Measurements from ENCODE around the gene RPS6KA3.

RPS6KA3 gene

DNA sequence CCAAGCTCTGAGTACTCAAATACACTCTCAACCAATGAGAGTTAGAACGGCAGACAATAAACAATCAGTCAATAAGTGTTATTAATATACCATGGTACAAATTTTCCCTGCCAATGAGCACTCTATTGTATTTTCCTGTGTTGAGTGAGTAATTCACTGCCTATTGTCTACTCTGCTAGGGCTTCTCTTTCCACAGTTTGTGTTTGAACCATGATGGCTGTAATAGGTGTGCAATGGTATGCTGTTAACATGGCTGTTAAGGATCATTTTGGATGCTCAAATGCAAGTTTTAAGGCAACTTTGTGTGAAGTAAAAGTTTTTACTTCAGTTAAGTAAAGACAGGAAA, 41.2 kb downstream of the RPS6KA3 start:
- DNase-seq (ENCODE audit: low read depth) = no peak
- no peak overlapping the region for H3K4me3 ChIP-seq (ENCODE audit: low read depth, low read length)
- TF ChIP-seq, protein P1, sequence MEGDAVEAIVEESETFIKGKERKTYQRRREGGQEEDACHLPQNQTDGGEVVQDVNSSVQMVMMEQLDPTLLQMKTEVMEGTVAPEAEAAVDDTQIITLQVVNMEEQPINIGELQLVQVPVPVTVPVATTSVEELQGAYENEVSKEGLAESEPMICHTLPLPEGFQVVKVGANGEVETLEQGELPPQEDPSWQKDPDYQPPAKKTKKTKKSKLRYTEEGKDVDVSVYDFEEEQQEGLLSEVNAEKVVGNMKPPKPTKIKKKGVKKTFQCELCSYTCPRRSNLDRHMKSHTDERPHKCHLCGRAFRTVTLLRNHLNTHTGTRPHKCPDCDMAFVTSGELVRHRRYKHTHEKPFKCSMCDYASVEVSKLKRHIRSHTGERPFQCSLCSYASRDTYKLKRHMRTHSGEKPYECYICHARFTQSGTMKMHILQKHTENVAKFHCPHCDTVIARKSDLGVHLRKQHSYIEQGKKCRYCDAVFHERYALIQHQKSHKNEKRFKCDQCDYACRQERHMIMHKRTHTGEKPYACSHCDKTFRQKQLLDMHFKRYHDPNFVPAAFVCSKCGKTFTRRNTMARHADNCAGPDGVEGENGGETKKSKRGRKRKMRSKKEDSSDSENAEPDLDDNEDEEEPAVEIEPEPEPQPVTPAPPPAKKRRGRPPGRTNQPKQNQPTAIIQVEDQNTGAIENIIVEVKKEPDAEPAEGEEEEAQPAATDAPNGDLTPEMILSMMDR (conservative IDR thresholded peaks at IDR 0.05; ENCODE audit: low read depth, low read length) = no peak

DNA sequence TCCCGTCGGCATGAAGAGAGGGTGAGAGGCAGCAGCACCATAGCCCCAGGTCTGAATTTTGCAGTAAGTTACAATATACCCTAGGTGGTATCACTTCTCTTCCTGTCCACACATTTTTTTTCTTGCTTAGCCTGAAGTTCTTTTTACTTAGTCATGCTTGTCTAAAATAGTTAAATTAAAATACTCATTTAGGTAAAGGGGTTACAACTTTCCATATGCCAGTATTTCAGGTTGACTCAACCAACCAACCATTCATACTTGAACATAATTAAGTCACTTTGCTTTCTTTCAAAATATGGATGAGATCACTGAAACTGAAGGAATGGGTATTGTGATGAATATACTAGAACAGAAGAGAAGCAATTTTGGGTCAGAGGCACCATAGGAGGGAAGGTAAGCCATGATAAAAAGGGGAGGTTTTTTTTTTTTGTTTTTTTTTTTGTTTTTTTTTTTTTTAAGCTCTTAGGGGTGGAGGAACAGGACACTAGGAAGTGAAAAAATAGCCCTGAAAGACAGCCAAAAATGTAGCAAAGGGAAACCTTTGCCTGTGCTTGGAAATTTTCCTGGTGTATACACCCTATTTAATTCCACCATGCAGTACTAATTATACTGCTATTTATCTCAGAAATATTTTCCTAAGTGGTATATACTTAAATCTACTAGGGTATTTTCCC, 41.8 kb downstream of the RPS6KA3 start:
- DNase-seq (ENCODE audit: low read depth) = peak; percentile 42

DNA sequence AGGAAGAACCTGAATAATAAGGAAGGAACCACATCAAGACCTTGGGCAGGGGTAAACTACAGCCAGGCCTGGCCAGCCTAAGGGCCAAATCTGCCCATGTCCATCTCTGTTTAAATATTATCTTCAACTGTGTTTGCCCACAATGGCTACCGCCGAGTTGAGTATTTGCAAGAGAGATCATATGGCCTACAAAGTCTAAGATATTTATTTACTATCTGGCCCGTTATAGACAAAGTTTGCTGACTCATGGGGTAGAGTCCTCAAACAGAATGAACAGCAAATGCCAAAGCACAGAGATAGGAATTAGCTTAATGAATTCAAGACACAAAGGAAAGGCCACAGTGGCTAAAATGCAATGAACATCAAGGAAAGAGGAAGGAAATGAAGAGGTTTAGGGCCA, 44.8 kb downstream of the RPS6KA3 start:
- TF ChIP-seq, protein P1 (conservative IDR thresholded peaks at IDR 0.05; ENCODE audit: low read depth, low read length) = no peak
- H3K4me3 ChIP-seq (ENCODE audit: low read depth, low read length) = no peak overlapping the region
- peak; percentile 34 for DNase-seq (ENCODE audit: low read depth)

More for the DNA sequence above, 41.8 kb downstream of the RPS6KA3 start:
- no peak overlapping the region for H3K4me3 ChIP-seq (ENCODE audit: low read depth, low read length)
- TF ChIP-seq, protein P1 (conservative IDR thresholded peaks at IDR 0.05; ENCODE audit: low read depth, low read length) = no peak

DNA sequence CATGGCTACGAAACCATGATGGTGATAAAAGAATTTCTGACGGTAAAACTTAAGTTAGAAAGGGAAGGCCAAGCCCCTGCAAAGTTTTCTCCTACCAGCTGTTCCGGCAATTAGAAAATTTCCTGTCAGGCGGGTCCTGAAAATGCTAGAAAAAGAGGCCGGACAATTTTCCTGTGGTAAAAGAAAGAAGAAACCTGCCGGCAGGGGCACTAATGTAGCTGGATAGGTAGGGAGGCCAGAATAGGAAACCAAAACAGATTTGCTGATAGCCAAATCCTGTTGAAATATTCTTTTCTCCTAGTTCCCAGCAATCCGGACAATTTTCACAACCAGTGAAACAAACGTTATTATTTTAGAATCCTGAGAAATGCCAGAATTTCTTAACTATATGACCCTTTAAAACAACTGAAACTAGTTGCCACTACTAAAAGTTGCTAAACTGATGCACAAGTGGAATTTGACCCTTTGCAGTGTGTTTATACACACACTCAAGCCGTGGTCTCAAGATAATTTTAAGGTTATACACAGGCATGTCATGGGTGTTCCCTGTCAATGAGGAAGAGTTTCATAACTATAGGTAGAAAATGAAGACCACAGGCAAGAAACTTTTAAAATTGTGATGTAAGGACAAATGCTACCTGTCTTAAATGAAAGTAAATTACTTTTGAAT, 47.7 kb downstream of the RPS6KA3 start:
- DNase-seq (ENCODE audit: low read depth) = peak; percentile 65
- TF ChIP-seq, protein P1 (conservative IDR thresholded peaks at IDR 0.05; ENCODE audit: low read depth, low read length) = peak; percentile 45
- peak overlapping the region; percentile 27 for H3K4me3 ChIP-seq (ENCODE audit: low read depth, low read length)

DNA sequence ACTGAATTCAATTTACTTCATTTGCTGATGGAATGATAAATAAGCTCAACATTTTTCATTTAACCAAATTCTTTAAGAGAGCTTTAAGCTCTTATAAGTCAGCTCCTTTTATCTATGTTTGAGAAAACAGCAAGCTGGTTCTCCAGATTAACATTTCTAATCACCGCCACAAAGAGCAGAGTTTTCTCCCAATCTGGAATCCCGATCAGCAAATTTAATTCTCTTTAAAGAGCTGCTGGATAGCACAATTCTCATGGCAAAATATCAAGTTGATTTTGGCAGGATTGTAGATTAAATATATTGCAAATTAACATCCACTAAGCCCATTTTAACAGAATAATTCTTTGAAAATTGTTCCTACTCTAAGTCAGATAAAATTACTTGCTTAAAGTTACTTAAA, 48.8 kb downstream of the RPS6KA3 start:
- TF ChIP-seq, protein P1 (conservative IDR thresholded peaks at IDR 0.05; ENCODE audit: low read depth, low read length) = no peak
- peak overlapping the region; percentile 33 for H3K4me3 ChIP-seq (ENCODE audit: low read depth, low read length)
- DNase-seq (ENCODE audit: low read depth) = no peak

DNA sequence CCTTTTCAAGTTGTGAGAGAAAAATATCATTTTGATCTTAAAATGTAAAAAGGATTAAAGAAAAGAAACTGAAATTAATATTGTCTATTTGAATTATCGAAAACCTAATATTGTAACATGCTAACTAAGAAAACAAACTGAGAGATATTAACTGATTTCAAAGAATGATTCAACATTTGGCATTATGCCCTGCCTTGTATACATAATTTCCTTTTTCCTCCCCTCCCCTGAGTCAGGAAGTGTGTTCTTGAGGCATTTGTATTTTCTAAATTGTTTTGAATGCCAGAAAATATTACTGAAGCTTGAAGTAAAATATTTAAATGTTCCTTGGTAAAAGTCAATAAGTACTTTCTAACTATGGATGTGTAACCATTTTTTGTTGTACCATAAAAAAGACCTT, 49.4 kb downstream of the RPS6KA3 start:
- TF ChIP-seq, protein P1 (conservative IDR thresholded peaks at IDR 0.05; ENCODE audit: low read depth, low read length) = no peak
- no peak overlapping the region for H3K4me3 ChIP-seq (ENCODE audit: low read depth, low read length)
- DNase-seq (ENCODE audit: low read depth) = peak; percentile 75

DNA sequence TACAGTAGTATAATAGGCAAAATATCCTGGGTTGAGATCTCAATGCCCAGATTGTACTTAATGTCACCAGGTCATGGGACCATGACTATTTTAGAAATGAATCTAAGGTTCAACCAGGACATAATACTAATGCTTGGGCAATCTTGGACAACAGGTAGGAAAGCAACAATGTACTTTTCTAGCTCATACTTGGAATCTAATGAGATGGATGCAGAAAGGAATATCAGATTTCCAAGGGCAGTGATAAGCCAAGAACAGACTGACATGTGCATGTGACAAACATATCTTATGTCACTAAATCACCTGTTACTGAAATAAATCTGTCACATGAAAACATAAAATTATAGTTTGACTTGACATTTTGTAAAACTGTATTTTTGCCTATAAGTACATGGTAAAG, 51.1 kb downstream of the RPS6KA3 start:
- no peak for DNase-seq (ENCODE audit: low read depth)
- H3K4me3 ChIP-seq (ENCODE audit: low read depth, low read length) = no peak overlapping the region
- TF ChIP-seq, protein P1 (conservative IDR thresholded peaks at IDR 0.05; ENCODE audit: low read depth, low read length) = no peak
